GM12865 (cell line): ENCODE data around the gene SUSD1.

Source experiments
- DNase-seq: peaks from one replicate; pipeline ENCODE4 v3.0.0; 2010; ENCODE audit warnings: low read depth
- H3K4me3 ChIP-seq: 2 replicates; pipeline ENCODE4 v1.5.1; 2011; ENCODE audit warnings: mild to moderate bottlenecking, low read depth, low read length, control low read depth
- TF ChIP-seq, protein P1 (sequence below): IDR thresholded peaks from 2 replicates; pipeline ENCODE4 v1.5.1; 2011; ENCODE audit warnings: low read length, control low read depth, low read depth, inconsistent platforms; ENCODE audit not compliant: insufficient read depth; ENCODE audit errors: missing control alignments

SUSD1 gene

GRCh38 chr9:112054916-112055315, 120.2 kb downstream of the SUSD1 start:
- H3K4me3 ChIP-seq: no peak overlapping the region
- TF ChIP-seq, protein P1, sequence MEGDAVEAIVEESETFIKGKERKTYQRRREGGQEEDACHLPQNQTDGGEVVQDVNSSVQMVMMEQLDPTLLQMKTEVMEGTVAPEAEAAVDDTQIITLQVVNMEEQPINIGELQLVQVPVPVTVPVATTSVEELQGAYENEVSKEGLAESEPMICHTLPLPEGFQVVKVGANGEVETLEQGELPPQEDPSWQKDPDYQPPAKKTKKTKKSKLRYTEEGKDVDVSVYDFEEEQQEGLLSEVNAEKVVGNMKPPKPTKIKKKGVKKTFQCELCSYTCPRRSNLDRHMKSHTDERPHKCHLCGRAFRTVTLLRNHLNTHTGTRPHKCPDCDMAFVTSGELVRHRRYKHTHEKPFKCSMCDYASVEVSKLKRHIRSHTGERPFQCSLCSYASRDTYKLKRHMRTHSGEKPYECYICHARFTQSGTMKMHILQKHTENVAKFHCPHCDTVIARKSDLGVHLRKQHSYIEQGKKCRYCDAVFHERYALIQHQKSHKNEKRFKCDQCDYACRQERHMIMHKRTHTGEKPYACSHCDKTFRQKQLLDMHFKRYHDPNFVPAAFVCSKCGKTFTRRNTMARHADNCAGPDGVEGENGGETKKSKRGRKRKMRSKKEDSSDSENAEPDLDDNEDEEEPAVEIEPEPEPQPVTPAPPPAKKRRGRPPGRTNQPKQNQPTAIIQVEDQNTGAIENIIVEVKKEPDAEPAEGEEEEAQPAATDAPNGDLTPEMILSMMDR: no peak
- no peak for DNase-seq

DNA sequence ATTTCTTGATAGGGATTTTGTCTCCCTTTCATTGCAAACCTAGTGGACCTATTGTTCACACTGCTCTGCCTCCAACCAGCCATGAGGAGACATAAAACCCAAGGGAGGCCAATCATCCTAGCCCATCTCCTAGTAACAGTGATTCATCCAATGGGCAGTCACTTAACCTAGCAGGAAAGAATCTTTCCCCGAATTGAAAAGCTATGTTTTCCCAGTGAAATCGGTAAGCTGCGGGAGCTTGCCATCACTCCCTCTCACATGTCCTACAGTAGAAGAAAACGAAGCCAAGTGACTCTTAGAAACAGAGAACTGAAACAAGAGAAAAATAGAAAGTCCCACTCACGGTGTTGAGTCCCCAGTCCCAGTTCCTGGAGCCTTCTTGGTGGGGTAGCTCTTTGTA, 123.3 kb downstream of the SUSD1 start:
- DNase-seq: peak; percentile 30
- TF ChIP-seq, protein P1: no peak
- no peak overlapping the region for H3K4me3 ChIP-seq

DNA sequence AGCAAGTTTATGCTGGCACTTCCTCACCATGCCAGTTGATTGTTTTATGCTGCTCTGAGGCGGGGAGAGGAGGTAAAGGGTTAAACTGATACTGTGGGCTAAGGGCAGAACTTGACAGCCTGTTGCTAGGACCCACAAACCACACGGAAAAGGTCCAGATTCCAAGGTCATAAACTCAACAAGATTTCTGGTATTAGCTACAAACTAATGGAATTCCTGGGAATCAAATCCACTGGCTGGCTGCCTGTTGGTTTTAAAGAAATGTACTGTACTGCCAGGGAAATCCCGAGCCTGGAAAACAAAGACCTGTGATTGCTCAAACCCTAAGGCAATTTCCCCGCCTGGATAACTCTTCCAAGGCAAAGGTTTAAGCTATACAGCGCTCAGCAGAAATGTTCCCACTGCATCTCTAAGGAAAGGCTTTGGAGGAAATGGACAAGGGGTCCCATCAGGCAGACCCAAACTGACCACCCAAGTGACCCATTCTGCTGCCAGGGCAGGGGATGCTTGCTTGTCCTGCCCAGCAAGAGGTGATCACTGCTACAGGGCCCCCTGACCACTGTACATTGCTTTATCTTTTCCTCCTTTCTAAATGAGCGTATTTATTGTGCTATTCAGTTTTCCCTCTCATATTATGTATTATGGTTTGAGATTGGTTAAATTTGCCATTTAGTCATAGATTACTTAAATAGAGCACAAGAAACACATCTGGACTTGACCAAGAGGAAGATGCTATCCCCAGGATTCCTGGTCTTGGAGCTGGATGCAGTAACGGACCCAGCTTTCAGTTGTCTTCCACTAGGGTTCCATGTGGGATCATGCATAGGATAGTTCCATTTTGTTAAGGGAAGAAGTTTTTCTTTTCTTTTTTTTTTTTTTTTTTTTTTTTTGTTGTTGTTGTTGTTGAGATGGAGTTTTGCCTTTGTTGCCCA, 124.3 kb downstream of the SUSD1 start:
- H3K4me3 ChIP-seq: no peak overlapping the region
- TF ChIP-seq, protein P1: no peak
- no peak for DNase-seq

GRCh38 chr9:112049811-112050516, 125.1 kb downstream of the SUSD1 start:
- no peak for DNase-seq
- TF ChIP-seq, protein P1: no peak
- no peak overlapping the region for H3K4me3 ChIP-seq

DNA sequence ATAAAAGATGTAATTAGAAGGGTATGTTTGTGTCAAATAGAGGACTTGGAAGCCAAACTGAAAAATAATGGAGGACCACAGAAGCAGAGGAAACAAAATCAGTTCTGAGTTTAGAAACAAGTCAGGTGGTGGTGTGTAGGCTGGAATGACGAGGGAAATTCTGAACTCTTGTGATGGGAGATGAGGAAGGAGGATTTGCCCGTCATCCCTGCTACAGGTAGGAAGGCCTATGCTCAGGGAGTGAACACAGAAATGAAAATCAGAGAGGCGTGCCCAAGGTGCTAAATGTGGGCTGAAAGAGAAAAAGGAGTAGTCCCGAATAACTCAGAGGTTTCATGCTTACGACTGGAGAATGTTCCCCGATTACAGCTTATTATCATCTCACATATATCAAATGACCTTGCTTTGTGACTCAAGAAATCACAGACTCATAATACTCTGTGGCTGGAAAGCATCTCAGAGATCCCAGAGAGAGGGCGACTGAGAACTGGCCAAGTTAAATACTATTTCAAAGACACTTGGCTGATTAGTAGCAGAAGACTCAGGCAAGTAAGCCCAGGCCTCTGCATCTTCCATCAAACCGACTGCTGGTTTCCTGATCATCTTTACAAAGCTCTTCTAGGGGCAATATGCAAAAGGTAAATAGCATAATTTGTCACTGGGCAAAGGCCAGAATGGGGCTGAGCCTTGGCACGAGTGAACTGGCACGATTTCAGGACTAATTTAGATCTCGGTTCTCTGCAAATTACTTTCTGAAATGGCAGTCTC, 126.0 kb downstream of the SUSD1 start:
- no peak overlapping the region for H3K4me3 ChIP-seq
- no peak for DNase-seq
- TF ChIP-seq, protein P1: no peak

- no peak overlapping the region for H3K4me3 ChIP-seq
- TF ChIP-seq, protein P1: no peak
- DNase-seq: no peak
Measured at GRCh38 chr9:112047538-112048066, 127.5 kb downstream of the SUSD1 start.
